DND-41 (cell line): ENCODE data around the gene DNAI4.

Source experiments
- EZH2 ChIP-seq: IDR thresholded peaks from 3 replicates; pipeline ENCODE4 v1.6.1; 2012; ENCODE audit warnings: borderline replicate concordance, low read depth, mild to moderate bottlenecking, moderate library complexity, low read length, inconsistent platforms; ENCODE audit not compliant: severe bottlenecking
- TF ChIP-seq, protein P1 (sequence below): IDR thresholded peaks from 2 replicates; pipeline ENCODE4 v1.5.1; 2012; ENCODE audit warnings: borderline replicate concordance, low read length, moderate library complexity, mild to moderate bottlenecking; ENCODE audit not compliant: poor library complexity, severe bottlenecking; ENCODE audit errors: extremely low read depth

GRCh38 chr1:66840929-66841328, 83.7 kb downstream of the DNAI4 start:
- TF ChIP-seq, protein P1, sequence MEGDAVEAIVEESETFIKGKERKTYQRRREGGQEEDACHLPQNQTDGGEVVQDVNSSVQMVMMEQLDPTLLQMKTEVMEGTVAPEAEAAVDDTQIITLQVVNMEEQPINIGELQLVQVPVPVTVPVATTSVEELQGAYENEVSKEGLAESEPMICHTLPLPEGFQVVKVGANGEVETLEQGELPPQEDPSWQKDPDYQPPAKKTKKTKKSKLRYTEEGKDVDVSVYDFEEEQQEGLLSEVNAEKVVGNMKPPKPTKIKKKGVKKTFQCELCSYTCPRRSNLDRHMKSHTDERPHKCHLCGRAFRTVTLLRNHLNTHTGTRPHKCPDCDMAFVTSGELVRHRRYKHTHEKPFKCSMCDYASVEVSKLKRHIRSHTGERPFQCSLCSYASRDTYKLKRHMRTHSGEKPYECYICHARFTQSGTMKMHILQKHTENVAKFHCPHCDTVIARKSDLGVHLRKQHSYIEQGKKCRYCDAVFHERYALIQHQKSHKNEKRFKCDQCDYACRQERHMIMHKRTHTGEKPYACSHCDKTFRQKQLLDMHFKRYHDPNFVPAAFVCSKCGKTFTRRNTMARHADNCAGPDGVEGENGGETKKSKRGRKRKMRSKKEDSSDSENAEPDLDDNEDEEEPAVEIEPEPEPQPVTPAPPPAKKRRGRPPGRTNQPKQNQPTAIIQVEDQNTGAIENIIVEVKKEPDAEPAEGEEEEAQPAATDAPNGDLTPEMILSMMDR: no peak
- TF ChIP-seq EZH2: no peak
